Measurements from ENCODE around the gene NRXN3. TPM values are rescaled to one million over a fixed set of nuclear protein-coding genes. Genes with fewer than 3 reads are reported as not detected.

NRXN3 gene
- total and polyA plus RNA-seq, 2 experiments from 2014 or later: 1.0 to 1.8 TPM

GRCh38 chr14:79098324-79098723 lies 928.2 kb downstream of the NRXN3 start (continued):
- no peak for TF ChIP-seq CTCF (conservative IDR thresholded peaks at IDR 0.05; ENCODE audit: low read depth in 2 of 2)

- no peaks in the 10 kb centered on the region for H4K20me1 ChIP-seq (replicated peaks; ENCODE audit: insufficient read depth)
- no peak overlapping the region for H3K4me2 ChIP-seq
- H3K4me1 ChIP-seq (ENCODE audit: insufficient read depth): no peaks in the 10 kb centered on the region
- H3K4me3 Mint-ChIP-seq: no peak overlapping the region
- H3K9me3 Mint-ChIP-seq: no peaks in the 10 kb centered on the region
- H2AFZ ChIP-seq: no peak overlapping the region
- no peaks in the 10 kb centered on the region for H3K27me3 ChIP-seq (ENCODE audit: insufficient read depth)
- no peaks in the 10 kb centered on the region for H3K9me2 ChIP-seq (ENCODE audit: insufficient read depth)
- no peaks in the 10 kb centered on the region for H3K79me2 ChIP-seq (replicated peaks; ENCODE audit: insufficient read depth)
- H3F3A ChIP-seq (replicated peaks; ENCODE audit: low read depth): no peaks in the 10 kb centered on the region
- no peak for DNase-seq (ENCODE audit: low spot score)
- H3K4me3 ChIP-seq: no peak overlapping the region
- peaks cover 8% of the 10 kb centered on the region; the same call in 1 of the 3 replicates for H3K4me1 Mint-ChIP-seq
- H3K36me3 Mint-ChIP-seq (ENCODE audit: low read depth): no peaks in the 10 kb centered on the region
- TF ChIP-seq, protein P1, sequence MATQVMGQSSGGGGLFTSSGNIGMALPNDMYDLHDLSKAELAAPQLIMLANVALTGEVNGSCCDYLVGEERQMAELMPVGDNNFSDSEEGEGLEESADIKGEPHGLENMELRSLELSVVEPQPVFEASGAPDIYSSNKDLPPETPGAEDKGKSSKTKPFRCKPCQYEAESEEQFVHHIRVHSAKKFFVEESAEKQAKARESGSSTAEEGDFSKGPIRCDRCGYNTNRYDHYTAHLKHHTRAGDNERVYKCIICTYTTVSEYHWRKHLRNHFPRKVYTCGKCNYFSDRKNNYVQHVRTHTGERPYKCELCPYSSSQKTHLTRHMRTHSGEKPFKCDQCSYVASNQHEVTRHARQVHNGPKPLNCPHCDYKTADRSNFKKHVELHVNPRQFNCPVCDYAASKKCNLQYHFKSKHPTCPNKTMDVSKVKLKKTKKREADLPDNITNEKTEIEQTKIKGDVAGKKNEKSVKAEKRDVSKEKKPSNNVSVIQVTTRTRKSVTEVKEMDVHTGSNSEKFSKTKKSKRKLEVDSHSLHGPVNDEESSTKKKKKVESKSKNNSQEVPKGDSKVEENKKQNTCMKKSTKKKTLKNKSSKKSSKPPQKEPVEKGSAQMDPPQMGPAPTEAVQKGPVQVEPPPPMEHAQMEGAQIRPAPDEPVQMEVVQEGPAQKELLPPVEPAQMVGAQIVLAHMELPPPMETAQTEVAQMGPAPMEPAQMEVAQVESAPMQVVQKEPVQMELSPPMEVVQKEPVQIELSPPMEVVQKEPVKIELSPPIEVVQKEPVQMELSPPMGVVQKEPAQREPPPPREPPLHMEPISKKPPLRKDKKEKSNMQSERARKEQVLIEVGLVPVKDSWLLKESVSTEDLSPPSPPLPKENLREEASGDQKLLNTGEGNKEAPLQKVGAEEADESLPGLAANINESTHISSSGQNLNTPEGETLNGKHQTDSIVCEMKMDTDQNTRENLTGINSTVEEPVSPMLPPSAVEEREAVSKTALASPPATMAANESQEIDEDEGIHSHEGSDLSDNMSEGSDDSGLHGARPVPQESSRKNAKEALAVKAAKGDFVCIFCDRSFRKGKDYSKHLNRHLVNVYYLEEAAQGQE (IDR thresholded peaks at IDR 0.05; ENCODE audit: unreplicated experiment): no peak
- TF ChIP-seq ZNF114 (CRISPR knock-in tag; IDR thresholded peaks at IDR 0.05) (no peak), JUNB (IDR thresholded peaks at IDR 0.05; ENCODE audit: unreplicated experiment) (no peak), NANOG (IDR thresholded peaks at IDR 0.05; ENCODE audit: borderline replicate concordance) (no peak), ZNF331 (CRISPR knock-in tag; IDR thresholded peaks at IDR 0.05; ENCODE audit: low read depth) (no peak)
- no peaks in the 10 kb centered on the region for H3K36me3 ChIP-seq (ENCODE audit: insufficient read depth)
- no peak overlapping the region for H3K27ac Mint-ChIP-seq
- H3K27me3 Mint-ChIP-seq (ENCODE audit: insufficient read depth, low read depth, poor library complexity): peaks cover 5% of the 10 kb centered on the region
- no peak overlapping the region for H3K27ac ChIP-seq (ENCODE audit: low read depth)
- no peak for ATAC-seq
Observed at GRCh38 chr14:79100578-79100977, 930.4 kb downstream of the NRXN3 start.

DNA sequence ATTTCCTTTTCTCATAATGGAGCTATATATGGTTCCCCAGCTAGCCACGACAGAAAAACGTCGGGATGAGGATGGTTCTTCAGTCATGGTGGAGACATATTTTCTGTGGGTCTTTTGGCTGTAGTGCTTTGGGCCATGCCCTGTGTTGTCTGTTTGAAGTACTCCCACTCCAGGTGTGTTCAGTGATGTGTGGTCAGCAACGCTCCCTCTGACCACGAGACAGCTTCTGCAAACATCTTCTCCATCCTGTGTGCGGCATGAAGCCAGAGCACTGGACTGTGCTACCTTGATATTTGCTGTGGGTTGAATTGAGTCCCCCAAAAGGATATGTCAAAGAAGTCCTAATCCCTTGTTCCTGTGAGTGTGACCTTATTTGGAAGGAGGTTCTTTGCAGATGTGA lies 931.2 kb downstream of the NRXN3 start:
- DNase-seq (ENCODE audit: low spot score) (no peak), ATAC-seq (no peak)
- Mint-ChIP-seq H3K36me3 (ENCODE audit: low read depth) (no peaks in the 10 kb centered on the region), H3K27me3 (ENCODE audit: insufficient read depth, low read depth, poor library complexity) (peaks cover 5% of the 10 kb centered on the region), H3K27ac (no peak overlapping the region), H3K4me3 (no peak overlapping the region), H3K9me3 (no peaks in the 10 kb centered on the region), H3K4me1 (peaks cover 8% of the 10 kb centered on the region; the same call in 1 of the 3 replicates)
- Histone ChIP-seq H3K27ac (ENCODE audit: low read depth) (no peak overlapping the region), H3K4me3 (no peak overlapping the region), H2AFZ (no peak overlapping the region), H3K9me2 (ENCODE audit: insufficient read depth) (no peaks in the 10 kb centered on the region), H3F3A (replicated peaks; ENCODE audit: low read depth) (no peaks in the 10 kb centered on the region), H4K20me1 (replicated peaks; ENCODE audit: insufficient read depth) (no peaks in the 10 kb centered on the region), H3K36me3 (ENCODE audit: insufficient read depth) (no peaks in the 10 kb centered on the region), H3K4me2 (no peak overlapping the region), H3K79me2 (replicated peaks; ENCODE audit: insufficient read depth) (no peaks in the 10 kb centered on the region), H3K27me3 (ENCODE audit: insufficient read depth) (no peaks in the 10 kb centered on the region), H3K4me1 (ENCODE audit: insufficient read depth) (no peaks in the 10 kb centered on the region)
- TF ChIP-seq ZNF462 (CRISPR knock-in tag; IDR thresholded peaks at IDR 0.05): no peak

All from GM23338 (cell line).